Keratinocyte (primary cell): ENCODE data around the gene SIGLEC7. TPM values are rescaled to one million over a fixed set of nuclear protein-coding genes. Genes with fewer than 3 reads are reported as not detected.

Experiments
- DNase-seq: peaks from one replicate; pipeline ENCODE4 v3.0.0-alpha.2; 2011; ENCODE audit warnings: low read depth, missing footprints, low spot score
- FAIRE-seq: peaks from 2 replicates; lab custom pipeline; 2011; peaks lifted over from hg19 to GRCh38; lab: Jason Lieb, UNC
- H2AFZ ChIP-seq: 2 replicates; pipeline ENCODE4 v1.6.0; 2012; ENCODE audit warnings: low read length, control low read depth, inconsistent platforms; ENCODE audit not compliant: control insufficient read depth
- H3K27ac ChIP-seq: 2 replicates; pipeline ENCODE4 v1.5.1; 2011; ENCODE audit warnings: low read length; ENCODE audit not compliant: control insufficient read depth, insufficient read depth
- H3K27me3 ChIP-seq: 3 replicates; pipeline ENCODE4 v1.6.0; 2011; ENCODE audit warnings: low read length; ENCODE audit not compliant: control insufficient read depth, insufficient read depth; ENCODE audit errors: extremely low read depth
- H3K36me3 ChIP-seq, 2 experiments: 2 replicates in 1 of 2; 3 replicates in 1 of 2; pipeline ENCODE4 v1.5.1; 2011; ENCODE audit warnings: low read length in 2 of 2, mild to moderate bottlenecking in 1 of 2; ENCODE audit not compliant: control insufficient read depth in 2 of 2, insufficient read depth in 2 of 2; ENCODE audit errors: extremely low read depth in 1 of 2
- H3K4me1 ChIP-seq: 3 replicates; pipeline ENCODE4 v1.5.1; 2011; ENCODE audit warnings: low read length; ENCODE audit not compliant: control insufficient read depth, insufficient read depth; ENCODE audit errors: extremely low read depth
- H3K4me2 ChIP-seq: 3 replicates; pipeline ENCODE4 v1.6.0; 2011; ENCODE audit warnings: low read depth, low read length; ENCODE audit not compliant: control insufficient read depth, insufficient read depth; ENCODE audit errors: extremely low read depth
- H3K4me3 ChIP-seq, 3 experiments: fragments of 200-600 bp in 1 of 3; sonication (generic) in 1 of 3; 2 replicates in 2 of 3; 3 replicates in 1 of 3; pipeline ENCODE4 v1.5.1; 2011 to 2016; ENCODE audit warnings: low read length in 3 of 3, mild to moderate bottlenecking in 3 of 3, control low read depth in 2 of 3, inconsistent platforms in 1 of 3, low read depth in 1 of 3, mixed read lengths in 1 of 3, mixed run types in 1 of 3, moderate library complexity in 1 of 3; ENCODE audit not compliant: control insufficient read depth in 2 of 3, insufficient read depth in 2 of 3; ENCODE audit errors: extremely low read depth in 1 of 3
- H3K79me2 ChIP-seq: 2 replicates; pipeline ENCODE4 v1.6.0; 2012; ENCODE audit warnings: low read length; ENCODE audit not compliant: control insufficient read depth, insufficient read depth
- H3K9ac ChIP-seq: 3 replicates; pipeline ENCODE4 v1.6.0; 2011; ENCODE audit warnings: low read length; ENCODE audit not compliant: control insufficient read depth, insufficient read depth; ENCODE audit errors: extremely low read depth
- H3K9me1 ChIP-seq: 3 replicates; pipeline ENCODE4 v1.6.0; 2011; ENCODE audit warnings: low read length; ENCODE audit not compliant: control insufficient read depth, insufficient read depth; ENCODE audit errors: extremely low read depth
- H3K9me3 ChIP-seq: 2 replicates; pipeline ENCODE4 v1.5.1; 2012; ENCODE audit warnings: low read depth, low read length; ENCODE audit not compliant: control insufficient read depth
- H4K20me1 ChIP-seq: 3 replicates; pipeline ENCODE4 v1.6.0; 2011; ENCODE audit warnings: low read length; ENCODE audit not compliant: control insufficient read depth, insufficient read depth; ENCODE audit errors: extremely low read depth
- EZH2 ChIP-seq: IDR thresholded peaks from one replicate; pipeline ENCODE4 v1.6.1; 2012; ENCODE audit warnings: inconsistent platforms, mild to moderate bottlenecking, low read length, moderate library complexity
- dilution Hi-C: fragments of 300-500 bp; cut with MboI; formaldehyde crosslinking; loops from one replicate; pipeline ENCODE4 v1.7.0; 2020; ENCODE audit warnings: low sequenced_read_pairs; ENCODE audit not compliant: extremely low pct_ligation_motif_present
- polyA plus RNA-seq, 5 experiments: library from polyadenylated mRNA; depleted of rRNA in 3 of 5; stranded (reverse) in 3 of 5; stranded (forward) in 1 of 5; unstranded in 1 of 5; fragments of >200 nt; gene quantifications; 1 replicate in 1 of 5; 2 replicates in 3 of 5; 3 replicates in 1 of 5; pipeline versions ENCODE4 v1.2.1 to v1.2.3, GENCODE V29; 2011 to 2012; ENCODE audit warnings: missing spikeins in 2 of 5, low read depth in 1 of 5, low replicate concordance in 1 of 5
- TF ChIP-seq, protein P1 (sequence below), 3 experiments: IDR thresholded peaks in 1 of 3; conservative IDR thresholded peaks in 1 of 3; optimal IDR thresholded peaks in 1 of 3; 2 replicates in 2 of 3; 3 replicates in 1 of 3; pipeline versions ENCODE3 to v1.5.1; 2011; ENCODE audit warnings: low read length in 3 of 3, mild to moderate bottlenecking in 3 of 3, moderate library complexity in 2 of 3, control low read depth in 1 of 3, inconsistent platforms in 1 of 3; ENCODE audit not compliant: insufficient read depth in 2 of 3; ENCODE audit errors: extremely low read depth in 1 of 3

The SIGLEC7 gene
- polyA plus RNA-seq, 1 donor (not counting 4 experiments of a cell fraction or from before 2014, with no cell fraction given), result not detected

DNA sequence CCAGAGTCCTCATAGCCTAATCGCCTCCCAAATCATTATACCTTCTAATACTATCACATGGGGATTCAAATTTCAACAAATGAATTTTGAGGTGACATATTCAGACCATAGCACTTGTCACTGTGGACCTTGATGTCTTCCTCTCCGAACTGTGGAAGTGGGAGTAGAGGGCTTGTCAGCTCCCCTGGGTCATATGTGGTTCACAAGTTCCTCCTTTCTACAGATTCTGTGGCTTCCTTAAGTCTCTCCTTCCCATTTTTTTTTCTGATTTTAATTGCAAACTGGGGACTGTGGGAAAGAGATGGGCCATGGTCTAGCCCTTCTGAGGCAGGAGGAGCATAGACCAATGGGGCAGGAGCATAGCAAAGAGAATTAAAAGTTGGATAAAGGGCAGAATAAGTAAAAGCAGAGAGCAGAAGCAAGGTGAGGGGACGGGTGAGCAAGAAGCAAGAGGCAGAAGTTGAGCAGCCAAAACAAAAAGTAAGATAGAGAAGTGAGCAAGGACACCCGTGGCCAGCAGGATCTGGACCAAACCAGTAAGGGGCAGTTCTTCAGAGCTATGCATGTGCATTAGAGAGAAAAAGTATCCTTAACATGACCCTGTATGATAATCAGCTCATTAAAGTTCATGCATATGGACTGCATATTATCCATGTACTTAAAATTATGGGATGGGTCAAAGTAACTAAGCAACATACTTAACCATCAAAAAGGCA, 2.6 kb upstream of the SIGLEC7 start:
- H3K79me2 ChIP-seq, result no peaks in the 10 kb centered on the region
- dilution Hi-C loops, result no loop called here
- no peaks in the 10 kb centered on the region for H4K20me1 ChIP-seq
- FAIRE-seq (no peak), DNase-seq (no peak)
- no peaks in the 10 kb centered on the region for H3K9me1 ChIP-seq
- no peaks in the 10 kb centered on the region for H3K9me3 ChIP-seq
- TF ChIP-seq, protein P1, sequence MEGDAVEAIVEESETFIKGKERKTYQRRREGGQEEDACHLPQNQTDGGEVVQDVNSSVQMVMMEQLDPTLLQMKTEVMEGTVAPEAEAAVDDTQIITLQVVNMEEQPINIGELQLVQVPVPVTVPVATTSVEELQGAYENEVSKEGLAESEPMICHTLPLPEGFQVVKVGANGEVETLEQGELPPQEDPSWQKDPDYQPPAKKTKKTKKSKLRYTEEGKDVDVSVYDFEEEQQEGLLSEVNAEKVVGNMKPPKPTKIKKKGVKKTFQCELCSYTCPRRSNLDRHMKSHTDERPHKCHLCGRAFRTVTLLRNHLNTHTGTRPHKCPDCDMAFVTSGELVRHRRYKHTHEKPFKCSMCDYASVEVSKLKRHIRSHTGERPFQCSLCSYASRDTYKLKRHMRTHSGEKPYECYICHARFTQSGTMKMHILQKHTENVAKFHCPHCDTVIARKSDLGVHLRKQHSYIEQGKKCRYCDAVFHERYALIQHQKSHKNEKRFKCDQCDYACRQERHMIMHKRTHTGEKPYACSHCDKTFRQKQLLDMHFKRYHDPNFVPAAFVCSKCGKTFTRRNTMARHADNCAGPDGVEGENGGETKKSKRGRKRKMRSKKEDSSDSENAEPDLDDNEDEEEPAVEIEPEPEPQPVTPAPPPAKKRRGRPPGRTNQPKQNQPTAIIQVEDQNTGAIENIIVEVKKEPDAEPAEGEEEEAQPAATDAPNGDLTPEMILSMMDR (optimal IDR thresholded peaks at IDR 0.05 in 1 of 3, IDR thresholded peaks at IDR 0.05 in 1 of 3, conservative IDR thresholded peaks at IDR 0.05 in 1 of 3; ENCODE audit: extremely low read depth in 1 of 3, insufficient read depth in 2 of 3, low read length in 3 of 3), result no peak
- TF ChIP-seq EZH2, result no peak
- H3K4me3 ChIP-seq, result no peak overlapping the region
- no peak overlapping the region for H2AFZ ChIP-seq
- H3K4me1 ChIP-seq, result no peaks in the 10 kb centered on the region
- H3K36me3 ChIP-seq, result no peaks in the 10 kb centered on the region
- H3K4me2 ChIP-seq, result no peak overlapping the region
- H3K27ac ChIP-seq, result no peak overlapping the region
- H3K9ac ChIP-seq, result no peak overlapping the region
- H3K27me3 ChIP-seq, result peaks cover 7% of the 10 kb centered on the region

DNA sequence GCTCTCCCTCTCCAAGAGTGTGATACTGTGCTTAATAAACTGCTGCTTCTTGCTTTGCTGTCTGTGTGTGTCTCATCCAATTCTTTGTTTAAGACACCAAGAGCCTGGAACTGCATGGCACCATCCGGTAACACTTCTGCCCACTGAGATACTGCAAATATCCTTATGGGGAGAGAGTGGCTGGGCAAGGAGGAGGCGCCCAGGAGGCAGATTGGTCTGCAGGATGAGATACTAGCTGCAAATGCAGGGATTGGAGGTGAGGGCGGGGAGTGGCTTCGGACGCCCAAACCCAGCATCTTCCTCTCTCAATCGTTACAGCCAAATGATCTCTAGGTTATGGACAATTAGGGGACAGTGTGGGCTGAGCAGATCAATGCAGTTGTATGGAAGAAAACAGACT, 1.7 kb upstream of the SIGLEC7 start:
- Histone ChIP-seq H3K79me2 (no peaks in the 10 kb centered on the region), H3K36me3 (no peaks in the 10 kb centered on the region), H4K20me1 (no peaks in the 10 kb centered on the region), H3K4me3 (no peak overlapping the region), H3K9me1 (no peaks in the 10 kb centered on the region), H3K9me3 (no peaks in the 10 kb centered on the region), H3K4me2 (no peak overlapping the region), H3K27me3 (peaks cover 7% of the 10 kb centered on the region), H2AFZ (no peak overlapping the region), H3K27ac (no peak overlapping the region), H3K4me1 (no peaks in the 10 kb centered on the region), H3K9ac (no peak overlapping the region)
- no peak for DNase-seq
- dilution Hi-C loops, result no loop called here
- TF ChIP-seq EZH2, result no peak
- TF ChIP-seq, protein P1 (optimal IDR thresholded peaks at IDR 0.05 in 1 of 3, IDR thresholded peaks at IDR 0.05 in 1 of 3, conservative IDR thresholded peaks at IDR 0.05 in 1 of 3; ENCODE audit: extremely low read depth in 1 of 3, insufficient read depth in 2 of 3, low read length in 3 of 3), result no peak
- no peak for FAIRE-seq
